ENCODE data around the gene ADAMTS17.

Gene ADAMTS17

DNA sequence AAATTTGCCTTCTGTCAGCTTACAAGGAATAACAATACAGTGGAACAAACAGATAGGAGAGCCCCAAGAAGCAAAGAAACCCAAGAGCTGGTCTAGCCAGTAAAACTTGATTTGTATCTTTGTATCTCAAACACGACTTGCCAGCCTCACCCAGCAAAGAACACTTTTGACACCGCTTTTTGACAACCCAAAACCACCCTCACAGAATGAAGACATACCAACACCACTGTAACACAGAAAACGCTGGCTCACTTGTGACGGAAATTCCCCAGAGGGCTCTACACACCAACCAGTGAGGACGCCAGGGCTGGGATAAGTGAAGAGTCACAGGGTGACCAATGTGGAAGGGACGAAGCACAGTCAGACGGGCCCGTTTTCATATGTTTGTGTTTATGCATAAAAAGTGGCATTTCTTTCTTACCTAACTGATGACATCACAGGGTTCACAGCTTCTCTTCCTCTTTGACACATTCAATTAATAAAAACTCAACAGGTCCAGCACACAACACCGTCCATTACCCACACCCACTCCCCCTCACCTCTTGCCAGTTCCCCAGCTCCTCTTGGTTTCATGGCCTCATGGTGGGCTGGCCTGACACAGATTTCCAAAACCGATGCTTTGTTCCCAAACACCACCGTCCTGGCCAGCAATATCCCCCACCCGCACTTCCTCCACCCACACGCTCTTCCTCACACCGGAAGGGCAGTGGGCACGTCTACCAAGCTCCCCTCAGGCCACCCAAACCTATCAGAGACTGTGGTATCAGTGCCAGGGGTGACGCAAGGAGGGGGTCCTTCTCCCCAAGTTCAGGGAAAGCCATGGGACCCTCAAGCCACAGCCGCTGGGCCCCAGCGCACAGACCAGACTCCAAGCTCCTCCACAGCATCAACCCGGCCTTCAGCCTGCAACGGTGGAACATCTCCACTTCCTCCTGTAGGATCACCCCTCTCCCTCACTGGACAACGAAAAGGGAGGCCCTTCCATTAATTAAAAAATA lies 94.2 kb downstream of the ADAMTS17 start:
- no peaks in the 10 kb centered on the region for H3K27me3 Mint-ChIP-seq
- H3K4me1 Mint-ChIP-seq: no peaks in the 10 kb centered on the region
- no peak overlapping the region for H3K27ac Mint-ChIP-seq (ENCODE audit: low read depth)
- DNase-seq (ENCODE audit: low spot score in 2 of 2): no peak
- H3K4me3 Mint-ChIP-seq: no peak overlapping the region
- H3K9me3 Mint-ChIP-seq: no peaks in the 10 kb centered on the region
- ATAC-seq (replicated peaks; ENCODE audit: extremely low read depth, poor library complexity, severe bottlenecking): no peak
- no peaks in the 10 kb centered on the region for H3K36me3 Mint-ChIP-seq (ENCODE audit: insufficient read depth)

DNA sequence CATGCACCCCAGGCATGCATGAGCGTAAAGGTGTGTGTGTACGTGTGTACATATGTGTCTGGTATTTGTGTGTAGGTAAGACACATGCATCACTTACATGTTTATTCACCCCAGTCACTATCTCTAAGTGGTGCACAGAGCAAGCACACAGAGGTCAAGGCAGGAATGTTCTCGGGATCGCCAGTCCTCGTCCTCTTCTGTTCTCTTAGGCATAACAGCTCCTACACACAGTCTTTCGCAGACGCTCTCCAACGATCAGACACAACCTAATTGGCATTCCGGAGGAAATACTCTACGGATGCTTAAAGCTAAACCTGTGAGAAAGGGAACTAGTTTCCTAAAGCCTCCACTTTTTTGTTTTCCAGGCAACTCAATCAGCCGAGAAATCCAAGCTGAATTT lies 95.9 kb downstream of the ADAMTS17 start:
- no peak for ATAC-seq (replicated peaks; ENCODE audit: extremely low read depth, poor library complexity, severe bottlenecking)
- Mint-ChIP-seq H3K27me3 (no peaks in the 10 kb centered on the region), H3K4me1 (no peaks in the 10 kb centered on the region), H3K4me3 (no peak overlapping the region), H3K9me3 (no peaks in the 10 kb centered on the region), H3K36me3 (ENCODE audit: insufficient read depth) (peaks cover 2% of the 10 kb centered on the region), H3K27ac (ENCODE audit: low read depth) (no peak overlapping the region)
- no peak for DNase-seq (ENCODE audit: low spot score in 2 of 2)

DNA sequence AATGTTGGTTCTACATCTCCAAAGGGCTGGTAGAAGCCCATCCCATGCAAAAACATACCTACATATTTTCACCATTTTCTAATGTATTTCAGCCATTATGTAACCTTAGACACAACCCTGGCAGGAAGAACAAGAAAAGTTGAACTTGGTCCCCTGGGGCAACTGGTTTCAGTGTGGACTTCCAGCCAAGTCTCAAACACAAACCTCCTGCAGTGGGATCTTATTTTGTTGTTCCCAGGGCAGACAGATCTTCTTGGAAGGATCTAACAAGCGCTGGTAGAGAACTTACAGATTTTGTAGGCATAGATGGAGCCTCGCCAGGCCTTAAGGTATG lies 96.3 kb downstream of the ADAMTS17 start:
- Mint-ChIP-seq H3K27ac (ENCODE audit: low read depth) (no peak overlapping the region), H3K36me3 (ENCODE audit: insufficient read depth) (peaks cover 2% of the 10 kb centered on the region), H3K4me3 (no peak overlapping the region), H3K27me3 (no peaks in the 10 kb centered on the region), H3K4me1 (no peaks in the 10 kb centered on the region), H3K9me3 (no peaks in the 10 kb centered on the region)
- ATAC-seq (replicated peaks; ENCODE audit: extremely low read depth, poor library complexity, severe bottlenecking) (no peak), DNase-seq (ENCODE audit: low spot score in 2 of 2) (no peak)

DNA sequence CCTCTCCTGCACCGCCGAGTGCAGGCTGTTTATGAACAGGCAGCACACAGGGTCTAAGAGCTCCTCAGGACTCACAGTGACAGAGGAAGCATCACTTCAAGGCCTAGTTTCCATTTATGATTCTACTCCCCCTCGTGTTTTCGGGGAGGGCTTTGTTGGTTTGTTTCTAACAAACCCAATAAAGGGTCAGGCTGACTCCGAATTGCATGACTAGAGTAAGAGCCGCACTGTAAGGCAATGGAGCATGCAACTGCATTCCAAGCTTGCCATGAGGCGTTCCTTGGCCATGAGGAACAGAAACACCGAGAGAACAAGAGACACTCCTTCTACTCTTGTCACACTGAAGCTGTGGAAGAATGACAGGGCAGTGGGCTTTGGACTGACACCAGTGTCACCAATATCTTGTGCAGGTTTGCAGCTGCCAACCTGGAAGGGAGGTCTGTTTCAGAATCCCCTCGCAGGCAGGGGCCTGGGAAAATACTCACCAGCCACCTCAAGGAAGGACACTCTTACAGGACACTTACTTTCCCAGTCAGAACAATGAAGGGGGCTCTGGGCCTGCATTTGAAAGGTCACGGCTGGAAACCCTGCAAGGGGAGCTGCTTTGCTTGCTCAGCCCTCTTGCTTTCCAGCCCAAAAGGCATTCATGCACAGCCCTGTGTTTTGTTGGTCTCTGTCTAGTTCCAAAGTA lies 96.8 kb downstream of the ADAMTS17 start:
- Mint-ChIP-seq H3K27ac (ENCODE audit: low read depth) (no peak overlapping the region), H3K4me3 (no peak overlapping the region), H3K27me3 (no peaks in the 10 kb centered on the region), H3K36me3 (ENCODE audit: insufficient read depth) (peaks cover 2% of the 10 kb centered on the region), H3K4me1 (no peaks in the 10 kb centered on the region), H3K9me3 (no peaks in the 10 kb centered on the region)
- DNase-seq (ENCODE audit: low spot score in 2 of 2) (no peak), ATAC-seq (replicated peaks; ENCODE audit: extremely low read depth, poor library complexity, severe bottlenecking) (no peak)

DNA sequence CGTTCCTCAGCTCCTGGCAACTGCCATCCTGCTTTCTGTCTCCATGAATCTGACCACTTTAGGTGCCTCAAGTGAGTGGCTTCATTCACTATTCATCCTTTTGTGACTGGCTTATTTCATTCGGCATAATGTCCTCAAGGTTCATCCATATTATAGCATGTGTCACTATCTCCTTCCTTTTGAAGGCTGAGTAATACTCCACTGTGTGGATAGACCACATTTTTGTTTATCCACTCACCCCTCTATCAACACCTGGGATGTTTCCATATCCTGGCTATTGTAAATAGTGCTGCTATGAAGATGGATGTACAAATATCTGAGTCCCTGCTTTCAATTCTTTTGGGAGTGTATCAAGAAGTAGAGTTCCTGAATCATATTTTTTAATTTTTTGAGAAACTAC lies 98.8 kb downstream of the ADAMTS17 start:
- no peaks in the 10 kb centered on the region for H3K4me1 Mint-ChIP-seq
- no peaks in the 10 kb centered on the region for H3K9me3 Mint-ChIP-seq
- no peaks in the 10 kb centered on the region for H3K27me3 Mint-ChIP-seq
- H3K27ac Mint-ChIP-seq (ENCODE audit: low read depth): no peak overlapping the region
- ATAC-seq (replicated peaks; ENCODE audit: extremely low read depth, poor library complexity, severe bottlenecking): no peak
- peaks cover 2% of the 10 kb centered on the region for H3K36me3 Mint-ChIP-seq (ENCODE audit: insufficient read depth)
- no peak overlapping the region for H3K4me3 Mint-ChIP-seq
- no peak for DNase-seq (ENCODE audit: low spot score in 2 of 2)

DNA sequence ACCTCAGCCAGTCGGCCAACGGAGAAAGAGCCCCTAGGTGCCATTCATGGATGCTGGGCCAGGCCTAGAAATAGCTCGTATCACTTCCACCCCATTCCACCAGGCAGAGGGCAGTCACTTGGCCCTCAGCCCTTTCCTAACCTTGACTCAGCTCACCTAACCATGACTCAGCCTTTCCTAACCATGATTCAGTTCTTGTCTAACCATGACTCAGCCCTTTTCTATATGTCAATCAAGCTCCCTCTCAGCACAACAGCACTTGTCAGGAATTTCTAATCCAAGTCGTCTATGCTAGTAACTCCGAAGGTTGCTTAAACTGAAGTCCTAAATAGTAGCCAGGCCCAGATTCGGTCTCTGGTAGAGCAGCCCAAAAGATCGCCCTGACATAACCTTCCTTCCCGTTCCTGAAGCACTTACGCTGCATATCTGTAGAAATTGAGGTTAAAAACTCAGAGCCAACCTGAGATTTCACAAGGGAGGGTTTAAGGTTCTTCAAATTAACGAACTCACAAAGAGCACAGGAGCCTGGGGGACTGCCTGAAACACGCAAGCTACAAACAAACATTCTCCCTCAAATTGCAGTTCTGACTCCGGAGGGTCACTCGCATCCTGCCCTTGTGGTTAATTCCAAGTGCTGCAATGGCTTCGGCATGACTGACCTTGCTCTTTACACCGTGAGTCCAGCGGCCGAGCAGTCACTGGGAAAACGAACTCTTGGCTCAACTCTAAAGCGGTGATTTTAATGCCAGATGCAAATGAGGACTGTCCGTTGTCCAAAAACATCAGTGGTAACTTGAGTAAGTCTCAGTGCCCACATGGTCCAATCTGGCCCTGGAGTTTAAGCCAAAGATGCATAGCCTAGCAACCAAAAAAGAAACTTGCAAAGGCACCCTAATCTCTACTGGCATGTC lies 99.9 kb downstream of the ADAMTS17 start:
- peaks cover 5% of the 10 kb centered on the region for H3K4me1 Mint-ChIP-seq
- H3K27me3 Mint-ChIP-seq: no peaks in the 10 kb centered on the region
- peaks cover 2% of the 10 kb centered on the region for H3K36me3 Mint-ChIP-seq (ENCODE audit: insufficient read depth)
- no peaks in the 10 kb centered on the region for H3K9me3 Mint-ChIP-seq
- no peak overlapping the region for H3K4me3 Mint-ChIP-seq
- DNase-seq (ENCODE audit: low spot score in 2 of 2) (no peak), ATAC-seq (replicated peaks; ENCODE audit: extremely low read depth, poor library complexity, severe bottlenecking) (no peak)
- H3K27ac Mint-ChIP-seq (ENCODE audit: low read depth): no peak overlapping the region

DNA sequence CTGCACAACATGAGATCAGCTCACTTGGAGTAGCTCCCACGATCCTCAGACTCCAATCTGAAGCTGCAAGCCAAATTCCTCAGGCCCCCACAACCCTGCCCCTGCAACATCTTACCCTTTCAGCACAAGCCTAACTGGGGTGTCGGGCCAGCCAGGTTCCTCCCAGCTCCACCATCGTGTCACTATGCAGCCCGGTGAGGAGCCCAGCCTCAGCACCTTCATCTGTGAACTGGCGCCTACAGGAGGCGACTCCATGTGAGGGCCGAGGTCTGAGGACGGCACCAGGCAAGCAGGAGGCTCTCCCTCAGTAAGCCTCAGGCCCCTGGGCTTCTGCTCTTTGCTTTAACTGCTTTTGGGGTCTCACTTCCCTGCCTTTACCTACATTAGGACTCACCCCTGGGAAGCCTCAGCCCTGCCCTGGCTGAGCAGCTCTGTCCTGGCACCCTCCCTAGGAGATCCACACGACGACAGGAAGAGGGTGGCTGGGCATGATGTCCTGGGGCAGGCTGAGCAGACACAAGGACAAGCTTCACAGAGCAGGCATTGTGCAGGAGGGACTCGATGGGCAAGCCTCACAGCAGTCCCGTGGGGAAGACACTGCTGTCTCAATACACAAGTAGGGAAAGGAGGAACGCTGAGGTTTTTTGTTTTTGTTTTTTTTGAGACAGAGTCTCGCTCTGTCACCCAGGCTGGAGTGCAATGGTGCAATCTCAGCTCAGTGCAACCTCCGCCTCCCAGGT lies 104.6 kb downstream of the ADAMTS17 start:
- no peak for DNase-seq (ENCODE audit: low spot score in 2 of 2)
- Mint-ChIP-seq H3K27ac (ENCODE audit: low read depth) (no peak overlapping the region), H3K4me3 (no peak overlapping the region), H3K36me3 (ENCODE audit: insufficient read depth) (no peaks in the 10 kb centered on the region), H3K27me3 (no peaks in the 10 kb centered on the region), H3K9me3 (no peaks in the 10 kb centered on the region), H3K4me1 (peaks cover 5% of the 10 kb centered on the region)
- no peak for ATAC-seq (replicated peaks; ENCODE audit: extremely low read depth, poor library complexity, severe bottlenecking)

DNA sequence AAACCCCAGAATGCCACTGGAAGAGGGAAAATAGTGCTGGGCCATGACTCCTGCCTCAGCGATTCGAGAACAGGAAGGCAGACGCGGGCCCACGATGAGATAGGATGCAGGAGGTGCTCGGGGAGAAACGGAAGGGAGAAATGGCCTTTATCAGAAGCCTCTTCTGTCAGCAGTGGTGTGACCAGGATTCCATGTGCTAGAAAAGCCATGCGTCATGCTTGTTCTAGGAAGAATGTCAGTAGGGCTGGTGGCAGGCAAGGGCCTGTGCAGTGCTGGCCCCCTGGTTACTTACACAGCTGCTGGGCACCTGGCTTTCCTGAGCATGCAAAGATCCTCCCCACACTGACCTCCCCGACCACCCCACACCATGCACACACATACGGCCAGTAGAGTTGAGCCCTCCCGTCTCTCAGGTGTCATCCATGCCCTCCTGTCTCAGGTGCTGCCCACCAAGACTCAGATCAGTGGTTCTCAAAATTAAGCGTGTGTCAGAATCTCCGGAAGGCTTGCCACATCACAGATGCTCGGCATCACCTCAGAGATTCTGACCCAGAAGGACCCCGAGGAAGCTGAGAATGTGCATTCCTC lies 106.7 kb downstream of the ADAMTS17 start:
- Mint-ChIP-seq H3K27ac (ENCODE audit: low read depth) (no peak overlapping the region), H3K27me3 (no peaks in the 10 kb centered on the region), H3K9me3 (no peaks in the 10 kb centered on the region), H3K4me3 (no peak overlapping the region), H3K4me1 (peaks cover 10% of the 10 kb centered on the region), H3K36me3 (ENCODE audit: insufficient read depth) (peaks cover 2% of the 10 kb centered on the region)
- ATAC-seq (replicated peaks; ENCODE audit: extremely low read depth, poor library complexity, severe bottlenecking) (no peak), DNase-seq (ENCODE audit: low spot score in 2 of 2) (no peak)

DNA sequence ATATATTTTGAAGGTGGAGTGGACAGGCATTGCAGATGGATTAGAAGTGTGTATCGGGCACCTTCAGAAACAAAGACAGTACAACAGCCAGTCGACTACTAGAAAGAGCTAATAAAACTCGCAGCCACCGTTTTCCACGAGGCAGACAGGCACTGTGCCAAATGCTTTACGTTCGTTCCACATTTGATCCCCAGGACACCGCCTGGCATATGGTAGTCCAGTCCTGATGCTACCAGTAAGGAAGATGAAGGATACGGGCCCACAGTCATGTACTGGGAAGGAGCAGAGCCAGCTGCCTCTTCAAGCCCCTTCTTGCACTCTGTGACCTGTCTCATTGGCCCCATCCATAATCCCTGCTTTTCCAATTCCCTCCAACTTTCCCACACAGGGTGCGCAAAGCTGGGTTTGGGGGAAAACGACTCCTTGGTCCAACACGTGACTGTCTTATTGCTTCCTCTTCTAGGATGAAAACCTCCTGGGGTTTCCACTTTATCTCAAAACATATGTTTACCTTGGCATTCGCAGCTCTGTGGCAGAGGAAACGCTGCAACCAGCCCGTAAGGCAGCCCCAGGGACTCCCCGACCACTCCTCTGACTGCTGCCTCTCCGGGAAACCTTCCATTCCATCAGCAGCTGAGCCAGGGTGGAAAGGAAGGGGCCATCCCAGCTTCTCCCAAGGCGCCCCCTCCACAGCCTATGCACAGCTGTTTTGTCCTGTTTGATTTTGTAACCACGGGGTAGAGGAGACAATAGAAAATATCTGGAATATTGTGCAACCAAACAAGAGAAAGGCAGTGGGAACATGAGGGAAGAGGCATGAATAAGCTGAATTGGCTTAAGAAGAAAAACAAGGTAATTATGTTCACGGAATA lies 107.4 kb downstream of the ADAMTS17 start:
- Mint-ChIP-seq H3K4me1 (peaks cover 17% of the 10 kb centered on the region), H3K27me3 (no peaks in the 10 kb centered on the region), H3K9me3 (no peaks in the 10 kb centered on the region), H3K36me3 (ENCODE audit: insufficient read depth) (peaks cover 2% of the 10 kb centered on the region), H3K4me3 (no peak overlapping the region), H3K27ac (ENCODE audit: low read depth) (no peak overlapping the region)
- no peak for DNase-seq (ENCODE audit: low spot score in 2 of 2)
- ATAC-seq (replicated peaks; ENCODE audit: extremely low read depth, poor library complexity, severe bottlenecking): no peak

DNA sequence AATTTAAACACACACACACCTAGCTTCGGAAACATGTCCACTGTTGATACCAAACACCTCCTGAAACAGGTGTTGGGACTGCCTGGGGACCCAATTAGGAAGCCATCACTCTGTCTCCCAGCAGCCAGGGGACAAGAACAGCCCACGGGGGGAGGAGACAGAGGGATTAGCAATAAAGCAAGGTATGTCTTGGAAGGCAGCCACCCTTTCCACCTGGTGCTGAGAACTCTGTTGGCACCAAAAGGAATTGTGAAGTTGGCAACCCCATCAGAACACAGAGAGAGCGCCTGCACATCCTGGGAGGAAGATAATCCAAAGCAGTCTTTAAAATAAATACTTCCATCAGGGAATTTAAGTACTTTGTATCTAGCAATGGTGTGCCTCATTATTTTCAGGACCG lies 111.0 kb downstream of the ADAMTS17 start:
- ATAC-seq (replicated peaks; ENCODE audit: extremely low read depth, poor library complexity, severe bottlenecking) (no peak), DNase-seq (ENCODE audit: low spot score in 2 of 2) (no peak)
- Mint-ChIP-seq H3K36me3 (ENCODE audit: insufficient read depth) (peaks cover 4% of the 10 kb centered on the region), H3K9me3 (no peaks in the 10 kb centered on the region), H3K27me3 (no peaks in the 10 kb centered on the region), H3K4me3 (no peak overlapping the region), H3K27ac (ENCODE audit: low read depth) (no peak overlapping the region), H3K4me1 (peaks cover 22% of the 10 kb centered on the region)
